ENCODE data around the gene KIF5C.
A peak's percentile ranks its signal among the peaks of the same experiment; 100 is the strongest.

The KIF5C gene

GRCh38 chr2:149049142-149049541 is 174.1 kb downstream of the KIF5C start:
- TF ChIP-seq CTCF (IDR thresholded peaks at IDR 0.05; ENCODE audit: extremely low read depth, missing control alignments), result no peak
- DNase-seq (ENCODE audit: low spot score), result no peak

- DNase-seq (ENCODE audit: low spot score), result peak; percentile 38
- TF ChIP-seq CTCF (IDR thresholded peaks at IDR 0.05; ENCODE audit: extremely low read depth, missing control alignments), result no peak
These were observed 175.2 kb downstream of the KIF5C start for GRCh38 chr2:149050188-149050587.

GRCh38 chr2:149055751-149056150 is 180.7 kb downstream of the KIF5C start:
- DNase-seq (ENCODE audit: low spot score), result no peak
- TF ChIP-seq CTCF (IDR thresholded peaks at IDR 0.05; ENCODE audit: extremely low read depth, missing control alignments), result no peak

GRCh38 chr2:149056541-149057255 is 181.7 kb downstream of the KIF5C start:
- DNase-seq (ENCODE audit: low spot score), result no peak
- TF ChIP-seq CTCF (IDR thresholded peaks at IDR 0.05; ENCODE audit: extremely low read depth, missing control alignments), result no peak

- TF ChIP-seq CTCF (IDR thresholded peaks at IDR 0.05; ENCODE audit: extremely low read depth, missing control alignments), result no peak
- DNase-seq (ENCODE audit: low spot score), result no peak
These were observed 182.4 kb downstream of the KIF5C start for GRCh38 chr2:149057401-149057800.

- DNase-seq (ENCODE audit: low spot score), result no peak
- TF ChIP-seq CTCF (IDR thresholded peaks at IDR 0.05; ENCODE audit: extremely low read depth, missing control alignments), result no peak
These were observed 183.9 kb downstream of the KIF5C start for GRCh38 chr2:149058936-149059335.

GRCh38 chr2:149059822-149060221 is 184.8 kb downstream of the KIF5C start:
- no peak for TF ChIP-seq CTCF (IDR thresholded peaks at IDR 0.05; ENCODE audit: extremely low read depth, missing control alignments)
- DNase-seq (ENCODE audit: low spot score), result no peak

All from GM20000 (cell line).